ENCODE results near the gene SNAPIN. TPM values are rescaled to one million over a fixed set of nuclear protein-coding genes. Genes with fewer than 3 reads are reported as not detected.
"Not testable (repeated sequence)": the region's sequence is repeated elsewhere in the genome, so short reads cannot be mapped to it uniquely, and the experiment has no call there.

Gene SNAPIN
- total and polyA plus RNA-seq, 9 of the 15 experiments (the other 6 are each of a cell fraction or from before 2014, with no cell fraction given), result 11.2 to 43.9 (median 32.3) TPM

DNA sequence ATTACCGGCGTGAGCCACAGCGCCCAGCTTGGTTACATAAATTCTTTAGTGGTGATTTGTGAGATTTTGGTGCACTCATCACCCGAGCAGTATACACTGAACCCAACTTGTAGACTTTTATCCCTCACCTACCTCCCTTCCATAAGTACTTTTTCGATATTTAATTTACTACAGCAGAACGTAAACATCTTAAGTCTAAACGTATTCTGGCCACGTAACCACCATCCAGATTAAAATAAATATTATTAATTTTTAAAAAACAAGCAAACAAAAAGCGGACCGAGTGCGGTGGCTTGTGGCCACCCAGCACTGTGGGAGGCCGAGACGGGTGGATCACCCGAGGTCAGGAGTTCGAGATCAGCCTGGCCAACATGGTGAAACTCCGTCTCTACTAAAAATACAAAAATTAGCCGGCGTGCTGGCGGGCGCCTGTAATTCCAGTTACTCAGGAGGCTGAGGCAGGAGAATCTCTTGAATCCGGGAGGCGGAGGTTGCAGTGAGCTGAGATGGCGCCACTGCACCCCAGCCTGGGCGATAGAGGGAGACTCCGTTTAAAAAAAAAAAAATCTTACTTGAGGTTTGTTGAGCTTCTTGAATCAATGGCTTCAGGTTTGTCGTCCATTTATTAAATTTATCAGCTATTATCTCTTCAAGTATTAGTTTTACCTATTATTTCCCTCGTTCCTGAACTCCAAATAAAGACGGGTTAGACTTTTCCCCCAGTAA lies 13.3 kb downstream of the SNAPIN start (continued):
- TF ChIP-seq CXXC5 (CRISPR knock-in tag; IDR thresholded peaks at IDR 0.05), result peak; percentile 38
- 0 out of 2 replicates have a peak, but pooled peaks have one; percentile 2 for TF ChIP-seq MTA1 (IDR thresholded peaks at IDR 0.05; ENCODE audit: borderline replicate concordance)
- TF ChIP-seq TAL1 (IDR thresholded peaks at IDR 0.05), result 0 out of 2 replicates have a peak, but pooled peaks have one; percentile 2
- TF ChIP-seq RFX5 (IDR thresholded peaks at IDR 0.05; ENCODE audit: low read depth, low read length), result 0 out of 2 replicates have a peak, but pooled peaks have one; percentile 3
- peak; percentile 35; the same call in 1 of the 2 replicates for TF ChIP-seq ZFX (CRISPR knock-in tag; IDR thresholded peaks at IDR 0.05)
- peak; percentile 50; the same call in 1 of the 2 replicates for TF ChIP-seq NFRKB (IDR thresholded peaks at IDR 0.05; ENCODE audit: low read depth)
- 0 out of 2 replicates have a peak, but pooled peaks have one; percentile 74 for TF ChIP-seq FOXJ2 (tag; IDR thresholded peaks at IDR 0.05)
- TF ChIP-seq ADNP (tag; IDR thresholded peaks at IDR 0.05), result peak; percentile 97
- peak in 2 of 3 experiments; percentile 12 to 32; a peak in 2 of 6 replicates for TF ChIP-seq CTCF (IDR thresholded peaks at IDR 0.05 in 2 of 3, conservative IDR thresholded peaks at IDR 0.05 in 1 of 3; ENCODE audit: insufficient read depth in 2 of 3, low read depth in 1 of 3, low read length in 3 of 3)
- TF ChIP-seq RAD21 (CRISPR knock-in tag; conservative IDR thresholded peaks at IDR 0.05 in 1 of 2, IDR thresholded peaks at IDR 0.05 in 1 of 2), result peak in 1 of 2 experiments; percentile 21; a peak in 1 of 4 replicates
- TF ChIP-seq, protein P1, sequence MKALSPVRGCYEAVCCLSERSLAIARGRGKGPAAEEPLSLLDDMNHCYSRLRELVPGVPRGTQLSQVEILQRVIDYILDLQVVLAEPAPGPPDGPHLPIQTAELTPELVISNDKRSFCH (CRISPR knock-in tag; IDR thresholded peaks at IDR 0.05), result not testable (repeated sequence)
- TF ChIP-seq, protein P1 (tag; IDR thresholded peaks at IDR 0.05), result 0 out of 2 replicates have a peak, but pooled peaks have one; percentile 1
- peak; percentile 12; the same call in 1 of the 2 replicates for TF ChIP-seq CC2D1A (IDR thresholded peaks at IDR 0.05)
- peak; percentile 45; the same call in 1 of the 2 replicates for TF ChIP-seq RBFOX2 (IDR thresholded peaks at IDR 0.05; ENCODE audit: low read depth, low read length)
- peak in 1 of 2 experiments; percentile 34; a peak in 1 of 4 replicates for TF ChIP-seq FOXK2 (conservative IDR thresholded peaks at IDR 0.05 in 1 of 2, IDR thresholded peaks at IDR 0.05 in 1 of 2; ENCODE audit: low read depth in 2 of 2)
- peak; percentile 64; the same call in 1 of the 2 replicates for TF ChIP-seq ZNF384 (IDR thresholded peaks at IDR 0.05; ENCODE audit: low read depth, low read length)
- peak; percentile 15; the same call in 1 of the 2 replicates for TF ChIP-seq NBN (IDR thresholded peaks at IDR 0.05; ENCODE audit: low read depth)
- TF ChIP-seq NRF1 (conservative IDR thresholded peaks at IDR 0.05 in 1 of 2, IDR thresholded peaks at IDR 0.05 in 1 of 2), result 0 out of 4 replicates have a peak, but pooled peaks of 1 of the 2 experiments have one; percentile 5
- TF ChIP-seq YY1 (IDR thresholded peaks at IDR 0.05; ENCODE audit: borderline replicate concordance in 1 of 3, control insufficient read depth in 1 of 3, extremely low read depth in 1 of 3, insufficient read depth in 3 of 3, insufficient read length in 1 of 3, insufficient replicate concordance in 2 of 3, low read depth in 1 of 3, low read length in 2 of 3), result peak in 2 of 3 experiments; percentile 25 to 42
- TF ChIP-seq CEBPB (tag; IDR thresholded peaks at IDR 0.05), result peak; percentile 34; the same call in 1 of the 2 replicates

Measured in K562 (cell line).